ENCODE results near the gene DNM2.

- TF ChIP-seq EZH2 (IDR thresholded peaks at IDR 0.05; ENCODE audit: insufficient read depth, poor library complexity, severe bottlenecking), result no peak
- no peak for TF ChIP-seq EZH2phosphoT487 (IDR thresholded peaks at IDR 0.05; ENCODE audit: insufficient read depth, low read depth)
These were observed 22.2 kb upstream of the DNM2 start for GRCh38 chr19:10695401-10696398.
